ENCODE results near the gene MLLT3. TPM values are rescaled to one million over a fixed set of nuclear protein-coding genes. Genes with fewer than 3 reads are reported as not detected.

The MLLT3 gene
- total and polyA plus RNA-seq, 2 of the 8 experiments (the other 6 are each of a cell fraction or from before 2014, with no cell fraction given): 5.9 to 9.6 TPM

DNA sequence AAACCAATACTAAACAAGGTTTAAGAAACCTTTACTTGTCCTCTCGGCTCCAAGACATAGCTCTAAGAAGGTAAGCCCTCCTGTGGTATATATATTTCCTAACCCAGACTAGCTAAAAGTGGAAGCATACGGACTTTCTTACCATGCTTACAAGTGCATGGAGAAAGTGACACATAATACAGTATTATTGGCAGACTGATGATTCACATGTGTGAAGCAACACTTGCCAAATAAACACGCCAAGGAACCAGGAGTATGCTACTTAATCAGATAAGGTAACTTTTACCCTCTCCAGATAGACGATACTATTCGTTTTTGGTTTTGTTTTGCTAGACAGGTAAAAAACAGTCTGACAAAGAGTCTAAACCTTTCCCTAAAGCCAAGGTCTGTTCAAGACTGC, 264.1 kb downstream of the MLLT3 start:
- DNase-seq (ENCODE audit: low read depth in 1 of 2, low spot score in 2 of 2) (no peak), FAIRE-seq (no peak)
- H2AK5ac ChIP-seq (ENCODE audit: low read depth, low read length): no peak overlapping the region
- H4K91ac ChIP-seq (replicated peaks; ENCODE audit: insufficient read length, low read length): no peak overlapping the region
- no peak overlapping the region for H2BK12ac ChIP-seq (ENCODE audit: low read depth, low read length)
- peaks cover 2% of the 10 kb centered on the region; the same call in 1 of the 2 replicates for H3K23me2 ChIP-seq (ENCODE audit: low read depth, low read length)
- H2BK120ac ChIP-seq (replicated peaks; ENCODE audit: low read depth, low read length): no peak overlapping the region
- ChIA-PET CTCF (ENCODE audit: partially characterized antibody) (interaction anchor here (0.6 to 3.9 kb wide), 6 partner anchors 10 to 748 kb away, joined by 3 to 14 read pairs (median 4); no protein-coding TSS in a partner anchor), POLR2A (ENCODE audit: partially characterized antibody) (interaction anchor here (0.6 to 0.7 kb wide), 2 partner anchors 355 to 435 kb away, joined by 3 read pairs; no protein-coding TSS in a partner anchor)
- H4K20me1 ChIP-seq (replicated peaks in 1 of 2; ENCODE audit: control insufficient read depth in 1 of 2, insufficient read depth in 2 of 2, low read length in 2 of 2): no peaks in the 10 kb centered on the region
- H3K4me2 ChIP-seq (ENCODE audit: insufficient read depth in 1 of 2, low read depth in 2 of 2, low read length in 2 of 2): no peak overlapping the region
- no peaks in the 10 kb centered on the region for H3K27me3 ChIP-seq (replicated peaks in 1 of 4; ENCODE audit: control insufficient read depth in 3 of 4, extremely low read depth in 1 of 4, insufficient read depth in 3 of 4, low read length in 3 of 4)
- no peak overlapping the region for H3K4me3 ChIP-seq (ENCODE audit: extremely low read depth in 1 of 4, insufficient read depth in 2 of 4, low read depth in 3 of 4, low read length in 4 of 4)
- no peaks in the 10 kb centered on the region for H3K79me2 ChIP-seq (ENCODE audit: control insufficient read depth in 1 of 2, insufficient read depth in 2 of 2, low read length in 2 of 2)
- no peak overlapping the region for H2BK5ac ChIP-seq (ENCODE audit: low read depth, low read length)
- H3K9ac ChIP-seq (replicated peaks in 1 of 4; ENCODE audit: extremely low read depth in 1 of 4, low read depth in 3 of 4, low read length in 3 of 4): no peak overlapping the region
- H3K4me1 ChIP-seq (replicated peaks in 1 of 4; ENCODE audit: control insufficient read depth in 3 of 4, insufficient read depth in 4 of 4, low read length in 3 of 4): peaks cover 0 to 8% (median 4%) of the 10 kb centered on the region in 4 experiments; a peak in 6 of 7 replicates
- H3K23ac ChIP-seq (ENCODE audit: insufficient read length): no peak overlapping the region
- no peak overlapping the region for H3K4ac ChIP-seq (replicated peaks; ENCODE audit: insufficient read length, low read depth, low read length)
- H4K8ac ChIP-seq (ENCODE audit: extremely low read depth, insufficient read depth, low read length): no peak overlapping the region
- WGBS, 2 experiments (ENCODE audit: extremely low coverage in 1 of 2, insufficient coverage in 1 of 2, insufficient read length in 1 of 2, insufficient replicate concordance in 2 of 2, low coverage in 1 of 2, low lambda C conversion rate in 2 of 2, missing lambda C conversion rate in 1 of 2): 92% methylated on average over 5 of the region's 5 CpGs; no CpG with 5 or more reads in 1 of the 2 experiments
- no peak overlapping the region for H3K18ac ChIP-seq (ENCODE audit: extremely low read depth, low read length)
- no peak overlapping the region for H4K5ac ChIP-seq (ENCODE audit: insufficient read length, low read depth, low read length)
- no peak overlapping the region for H2AFZ ChIP-seq (ENCODE audit: low read length)
- H3K79me1 ChIP-seq (ENCODE audit: low read depth, low read length): no peaks in the 10 kb centered on the region
- H3K9me3 ChIP-seq (ENCODE audit: insufficient read depth in 2 of 2, low read depth in 1 of 2, low read length in 1 of 2): no peaks in the 10 kb centered on the region
- no peak overlapping the region for H3K27ac ChIP-seq (ENCODE audit: low read depth, low read length)
- no peaks in the 10 kb centered on the region for H3K36me3 ChIP-seq (ENCODE audit: control insufficient read depth in 2 of 4, insufficient read depth in 4 of 4, low read length in 3 of 4)
- no peak overlapping the region for H2BK20ac ChIP-seq (ENCODE audit: low read length)
- H3K56ac ChIP-seq (replicated peaks; ENCODE audit: insufficient read length, low read depth, low read length): no peak overlapping the region
- no peak overlapping the region for H2BK15ac ChIP-seq (ENCODE audit: low read length)
- H3K14ac ChIP-seq (ENCODE audit: insufficient read length): no peak overlapping the region
- no peak for TF ChIP-seq POLR2AphosphoS5 (IDR thresholded peaks at IDR 0.05; ENCODE audit: low read depth, low read length)
- TF ChIP-seq ATF3 (IDR thresholded peaks at IDR 0.05; ENCODE audit: insufficient read depth, low read depth, low read length): no peak
- no peak for TF ChIP-seq ASH2L (IDR thresholded peaks at IDR 0.05; ENCODE audit: low read length)
- TF ChIP-seq SP2 (IDR thresholded peaks at IDR 0.05; ENCODE audit: low read length): no peak
- TF ChIP-seq RAD21 (IDR thresholded peaks at IDR 0.05 in 1 of 2, conservative IDR thresholded peaks at IDR 0.05 in 1 of 2; ENCODE audit: low read depth in 2 of 2, low read length in 2 of 2): no peak
- TF ChIP-seq, protein P1, sequence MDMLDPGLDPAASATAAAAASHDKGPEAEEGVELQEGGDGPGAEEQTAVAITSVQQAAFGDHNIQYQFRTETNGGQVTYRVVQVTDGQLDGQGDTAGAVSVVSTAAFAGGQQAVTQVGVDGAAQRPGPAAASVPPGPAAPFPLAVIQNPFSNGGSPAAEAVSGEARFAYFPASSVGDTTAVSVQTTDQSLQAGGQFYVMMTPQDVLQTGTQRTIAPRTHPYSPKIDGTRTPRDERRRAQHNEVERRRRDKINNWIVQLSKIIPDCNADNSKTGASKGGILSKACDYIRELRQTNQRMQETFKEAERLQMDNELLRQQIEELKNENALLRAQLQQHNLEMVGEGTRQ (IDR thresholded peaks at IDR 0.05; ENCODE audit: low read length): no peak
- TF ChIP-seq TEAD4 (IDR thresholded peaks at IDR 0.05; ENCODE audit: low read depth, low read length): no peak
- TF ChIP-seq CREB1 (IDR thresholded peaks at IDR 0.05): no peak
- no peak for TF ChIP-seq SIN3A (conservative IDR thresholded peaks at IDR 0.05 in 1 of 2, IDR thresholded peaks at IDR 0.05 in 1 of 2; ENCODE audit: low read depth in 1 of 2, low read length in 2 of 2)
- no peak for TF ChIP-seq SUZ12 (IDR thresholded peaks at IDR 0.05; ENCODE audit: low read length)
- TF ChIP-seq TAF1 (IDR thresholded peaks at IDR 0.05; ENCODE audit: low read depth, low read length): no peak
- no peak for TF ChIP-seq POU5F1 (IDR thresholded peaks at IDR 0.05; ENCODE audit: low read depth, low read length)
- TF ChIP-seq NANOG (IDR thresholded peaks at IDR 0.05; ENCODE audit: insufficient read depth, low read depth, low read length, poor library complexity, severe bottlenecking): no peak

All from H1 (cell line).